ENCODE measurements around the gene CNTN4. TPM values are rescaled to one million over a fixed set of nuclear protein-coding genes. Genes with fewer than 3 reads are reported as not detected.

Gene CNTN4
- polyA plus RNA-seq, 1 donor (not counting 4 experiments of a cell fraction or from before 2014, with no cell fraction given): not detected

GRCh38 chr3:2735392-2735894 is 636.8 kb downstream of the CNTN4 start:
- no peak overlapping the region for H3K27ac ChIP-seq (ENCODE audit: control insufficient read depth, insufficient read depth, low read length)
- DNase-seq (ENCODE audit: low read depth, low spot score): no peak

GRCh38 chr3:2741516-2741915 is 642.9 kb downstream of the CNTN4 start:
- TF ChIP-seq CTCF (optimal IDR thresholded peaks at IDR 0.05 in 1 of 3, IDR thresholded peaks at IDR 0.05 in 1 of 3, conservative IDR thresholded peaks at IDR 0.05 in 1 of 3; ENCODE audit: extremely low read depth in 1 of 3, insufficient read depth in 2 of 3, low read length in 3 of 3) (no peak), EZH2 (IDR thresholded peaks at IDR 0.05; ENCODE audit: low read length) (no peak)
- Histone ChIP-seq H3K9ac (ENCODE audit: control insufficient read depth, extremely low read depth, insufficient read depth, low read length) (no peak overlapping the region), H3K9me1 (ENCODE audit: control insufficient read depth, extremely low read depth, insufficient read depth, low read length) (no peaks in the 10 kb centered on the region), H3K4me2 (ENCODE audit: control insufficient read depth, extremely low read depth, insufficient read depth, low read depth, low read length) (no peak overlapping the region), H3K27me3 (ENCODE audit: control insufficient read depth, extremely low read depth, insufficient read depth, low read length) (no peaks in the 10 kb centered on the region), H2AFZ (ENCODE audit: control insufficient read depth, low read length) (no peak overlapping the region), H3K27ac (ENCODE audit: control insufficient read depth, insufficient read depth, low read length) (no peak overlapping the region), H3K36me3 (ENCODE audit: control insufficient read depth in 2 of 2, extremely low read depth in 1 of 2, insufficient read depth in 2 of 2, low read length in 2 of 2) (no peaks in the 10 kb centered on the region), H4K20me1 (ENCODE audit: control insufficient read depth, extremely low read depth, insufficient read depth, low read length) (no peaks in the 10 kb centered on the region), H3K9me3 (ENCODE audit: control insufficient read depth, low read depth, low read length) (no peaks in the 10 kb centered on the region), H3K4me1 (ENCODE audit: control insufficient read depth, extremely low read depth, insufficient read depth, low read length) (no peaks in the 10 kb centered on the region), H3K4me3 (ENCODE audit: control insufficient read depth in 2 of 3, extremely low read depth in 1 of 3, insufficient read depth in 2 of 3, low read depth in 1 of 3, low read length in 3 of 3) (no peak overlapping the region), H3K79me2 (ENCODE audit: control insufficient read depth, insufficient read depth, low read length) (no peaks in the 10 kb centered on the region)
- DNase-seq (ENCODE audit: low read depth, low spot score): no peak
- dilution Hi-C loops (cut with MboI; ENCODE audit: extremely low pct_ligation_motif_present, low sequenced_read_pairs): no loop called here
- no peak for FAIRE-seq

More at GRCh38 chr3:2735392-2735894, 636.8 kb downstream of the CNTN4 start:
- no peak for FAIRE-seq
- H3K9ac ChIP-seq (ENCODE audit: control insufficient read depth, extremely low read depth, insufficient read depth, low read length): no peak overlapping the region
- H3K9me3 ChIP-seq (ENCODE audit: control insufficient read depth, low read depth, low read length): no peaks in the 10 kb centered on the region
- H3K36me3 ChIP-seq (ENCODE audit: control insufficient read depth in 2 of 2, extremely low read depth in 1 of 2, insufficient read depth in 2 of 2, low read length in 2 of 2): no peaks in the 10 kb centered on the region
- no peak overlapping the region for H3K4me2 ChIP-seq (ENCODE audit: control insufficient read depth, extremely low read depth, insufficient read depth, low read depth, low read length)
- no peak overlapping the region for H3K4me3 ChIP-seq (ENCODE audit: control insufficient read depth in 2 of 3, extremely low read depth in 1 of 3, insufficient read depth in 2 of 3, low read depth in 1 of 3, low read length in 3 of 3)
- H3K27me3 ChIP-seq (ENCODE audit: control insufficient read depth, extremely low read depth, insufficient read depth, low read length): no peaks in the 10 kb centered on the region
- no peak overlapping the region for H2AFZ ChIP-seq (ENCODE audit: control insufficient read depth, low read length)
- no peaks in the 10 kb centered on the region for H3K9me1 ChIP-seq (ENCODE audit: control insufficient read depth, extremely low read depth, insufficient read depth, low read length)
- no peak for TF ChIP-seq EZH2 (IDR thresholded peaks at IDR 0.05; ENCODE audit: low read length)
- TF ChIP-seq CTCF (optimal IDR thresholded peaks at IDR 0.05 in 1 of 3, IDR thresholded peaks at IDR 0.05 in 1 of 3, conservative IDR thresholded peaks at IDR 0.05 in 1 of 3; ENCODE audit: extremely low read depth in 1 of 3, insufficient read depth in 2 of 3, low read length in 3 of 3): no peak
- no peaks in the 10 kb centered on the region for H4K20me1 ChIP-seq (ENCODE audit: control insufficient read depth, extremely low read depth, insufficient read depth, low read length)
- H3K79me2 ChIP-seq (ENCODE audit: control insufficient read depth, insufficient read depth, low read length): no peaks in the 10 kb centered on the region
- H3K4me1 ChIP-seq (ENCODE audit: control insufficient read depth, extremely low read depth, insufficient read depth, low read length): no peaks in the 10 kb centered on the region
- dilution Hi-C loops (cut with MboI; ENCODE audit: extremely low pct_ligation_motif_present, low sequenced_read_pairs): no loop called here

Measured in keratinocyte (primary cell).